ENCODE results near the gene ISCU.
"Not testable (repeated sequence)": the region's sequence is repeated elsewhere in the genome, so short reads cannot be mapped to it uniquely, and the experiment has no call there.

GRCh38 chr12:108574276-108574675 lies 11.9 kb downstream of the ISCU start:
- TF ChIP-seq CTCF (IDR thresholded peaks at IDR 0.05; ENCODE audit: insufficient read depth, low read length, poor library complexity, severe bottlenecking); EZH2phosphoT487 (conservative IDR thresholded peaks at IDR 0.05; ENCODE audit: low read length): not testable (repeated sequence)
